Measurements from ENCODE around the gene SPATA4.

- TF ChIP-seq CTCF (IDR thresholded peaks at IDR 0.05; ENCODE audit: insufficient read depth, low read length) (no peak), REST (IDR thresholded peaks at IDR 0.05; ENCODE audit: insufficient replicate concordance, low read depth) (no peak), POLR2AphosphoS5 (IDR thresholded peaks at IDR 0.05; ENCODE audit: low read depth) (no peak), GABPA (IDR thresholded peaks at IDR 0.05; ENCODE audit: low read depth) (no peak)
Measured at GRCh38 chr4:176241703-176242102, 46.3 kb upstream of the SPATA4 start.

Data from HL-60 (cell line).